MCF 10A (cell line): ENCODE data around the gene HYI. TPM values are rescaled to one million over a fixed set of nuclear protein-coding genes. Genes with fewer than 3 reads are reported as not detected.
A peak's percentile ranks its signal among the peaks of the same experiment; 100 is the strongest.

Source experiments
- BruUV-seq: library from RNA; stranded (reverse); fragments of 400-500 nt; replicated peaks from 2 replicates; lab custom pipeline; 2021; lab: Mats Ljungman, UMichigan
- CTCF ChIA-PET: fragments of 300-600 bp; sonication (Branson Sonifier 250); formaldehyde crosslinking; extraction: SDS; loops from one replicate; lab custom pipeline; 2021; ENCODE audit warnings: antibody characterized with exemption, inconsistent platforms; lab: Yijun Ruan, JAX
- POLR2A ChIA-PET: fragments of 300-600, 350-650 bp; sonication (Branson Sonifier 250); formaldehyde crosslinking; extraction: SDS; loops from one replicate; lab custom pipeline; 2020; ENCODE audit warnings: antibody characterized with exemption, inconsistent platforms; lab: Yijun Ruan, JAX
- DNase-seq: peaks from one replicate; pipeline ENCODE4 v3.0.0-alpha.2; 2018; ENCODE audit not compliant: unreplicated experiment
- H3K27ac Mint-ChIP-seq: one replicate; pipeline ENCODE4 v1.8.0; 2022; ENCODE audit warnings: mild to moderate bottlenecking, low read depth, mixed read lengths; ENCODE audit not compliant: unreplicated experiment
- H3K27me3 Mint-ChIP-seq: one replicate; pipeline ENCODE4 v1.8.0; 2022; ENCODE audit warnings: mixed read lengths; ENCODE audit not compliant: insufficient read depth, unreplicated experiment
- H3K36me3 Mint-ChIP-seq: one replicate; pipeline ENCODE4 v1.8.0; 2022; ENCODE audit warnings: mild to moderate bottlenecking, moderate library complexity, mixed read lengths; ENCODE audit not compliant: insufficient read depth, unreplicated experiment
- H3K4me1 Mint-ChIP-seq: one replicate; pipeline ENCODE4 v1.8.0; 2022; ENCODE audit warnings: mixed read lengths; ENCODE audit not compliant: insufficient read depth, unreplicated experiment
- H3K4me3 Mint-ChIP-seq: one replicate; pipeline ENCODE4 v1.8.0; 2022; ENCODE audit warnings: mild to moderate bottlenecking, moderate library complexity, mixed read lengths; ENCODE audit not compliant: unreplicated experiment
- H3K9me3 Mint-ChIP-seq: one replicate; pipeline ENCODE4 v1.8.0; 2022; ENCODE audit warnings: mixed read lengths; ENCODE audit not compliant: unreplicated experiment
- intact Hi-C: fragments of 100-400 bp; cut with micrococcal nuclease; formaldehyde crosslinking; loops from 2 replicates; pipeline ENCODE4 v1.14.1; 2022
- total RNA-seq: library from RNA; stranded (reverse); gene quantifications from 2 replicates; pipeline ENCODE4 v1.2.3, GENCODE V29; 2022
- TF ChIP-seq, protein P1 (sequence below): fragments of 200-600 bp; IDR thresholded peaks from one replicate; pipeline ENCODE4 v1.8.0; 2022; ENCODE audit warnings: antibody characterized with exemption, mild to moderate bottlenecking; ENCODE audit not compliant: unreplicated experiment

Gene HYI
- total RNA-seq, 1 experiment from 2014 or later: 23.0 TPM

DNA sequence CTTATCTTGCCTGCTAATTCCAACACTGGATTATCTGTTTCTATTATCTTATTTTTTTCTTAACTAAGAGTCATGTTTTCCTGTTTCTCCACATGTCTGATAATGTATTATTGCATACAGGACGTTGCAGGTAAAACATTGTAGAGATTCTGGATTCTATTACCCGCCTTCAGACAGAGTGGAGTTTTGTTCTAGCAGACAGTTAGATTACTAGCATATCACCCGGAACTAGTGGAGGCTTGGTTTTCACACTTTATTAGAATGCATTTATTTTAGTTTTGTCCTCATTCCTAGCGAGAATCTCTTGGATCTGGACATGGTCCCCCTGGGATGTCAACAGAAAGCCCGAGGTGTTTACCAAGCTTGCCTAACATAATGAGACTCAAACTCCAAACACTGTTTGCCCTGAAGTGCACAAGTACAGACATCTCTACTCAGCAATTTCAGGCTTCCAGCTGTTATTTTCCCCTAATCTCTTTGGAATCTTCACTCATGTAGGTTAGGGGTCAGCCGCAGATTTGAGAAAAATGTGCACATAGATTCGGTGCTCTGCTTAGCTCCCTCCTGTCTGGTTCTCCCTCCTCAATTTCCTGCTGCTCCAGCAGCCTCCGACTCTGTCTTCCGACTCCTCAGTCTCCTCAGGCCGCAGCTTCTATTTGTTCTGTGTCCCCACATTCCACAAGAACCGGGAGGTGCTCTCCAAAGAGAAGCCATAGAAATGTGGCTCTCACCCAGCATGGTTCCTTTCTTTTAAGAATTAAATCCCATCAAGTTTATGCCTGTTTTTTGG is 40.1 kb upstream of the HYI start:
- Mint-ChIP-seq H3K36me3 (no peaks in the 10 kb centered on the region), H3K4me3 (no peak overlapping the region), H3K4me1 (no peaks in the 10 kb centered on the region), H3K27ac (no peak overlapping the region), H3K27me3 (no peaks in the 10 kb centered on the region), H3K9me3 (peaks cover 5% of the 10 kb centered on the region)
- no peak for DNase-seq
- ChIA-PET CTCF (no interaction called here), POLR2A (interaction anchor here (1.1 to 1.3 kb wide), 2 partner anchors 12 to 156 kb away, joined by 3 read pairs; partner anchors contain the start of gene KDM4A)
- intact Hi-C loops: no loop called here
- TF ChIP-seq, protein P1, sequence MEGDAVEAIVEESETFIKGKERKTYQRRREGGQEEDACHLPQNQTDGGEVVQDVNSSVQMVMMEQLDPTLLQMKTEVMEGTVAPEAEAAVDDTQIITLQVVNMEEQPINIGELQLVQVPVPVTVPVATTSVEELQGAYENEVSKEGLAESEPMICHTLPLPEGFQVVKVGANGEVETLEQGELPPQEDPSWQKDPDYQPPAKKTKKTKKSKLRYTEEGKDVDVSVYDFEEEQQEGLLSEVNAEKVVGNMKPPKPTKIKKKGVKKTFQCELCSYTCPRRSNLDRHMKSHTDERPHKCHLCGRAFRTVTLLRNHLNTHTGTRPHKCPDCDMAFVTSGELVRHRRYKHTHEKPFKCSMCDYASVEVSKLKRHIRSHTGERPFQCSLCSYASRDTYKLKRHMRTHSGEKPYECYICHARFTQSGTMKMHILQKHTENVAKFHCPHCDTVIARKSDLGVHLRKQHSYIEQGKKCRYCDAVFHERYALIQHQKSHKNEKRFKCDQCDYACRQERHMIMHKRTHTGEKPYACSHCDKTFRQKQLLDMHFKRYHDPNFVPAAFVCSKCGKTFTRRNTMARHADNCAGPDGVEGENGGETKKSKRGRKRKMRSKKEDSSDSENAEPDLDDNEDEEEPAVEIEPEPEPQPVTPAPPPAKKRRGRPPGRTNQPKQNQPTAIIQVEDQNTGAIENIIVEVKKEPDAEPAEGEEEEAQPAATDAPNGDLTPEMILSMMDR: no peak
- no TSS peak for BruUV-seq

DNA sequence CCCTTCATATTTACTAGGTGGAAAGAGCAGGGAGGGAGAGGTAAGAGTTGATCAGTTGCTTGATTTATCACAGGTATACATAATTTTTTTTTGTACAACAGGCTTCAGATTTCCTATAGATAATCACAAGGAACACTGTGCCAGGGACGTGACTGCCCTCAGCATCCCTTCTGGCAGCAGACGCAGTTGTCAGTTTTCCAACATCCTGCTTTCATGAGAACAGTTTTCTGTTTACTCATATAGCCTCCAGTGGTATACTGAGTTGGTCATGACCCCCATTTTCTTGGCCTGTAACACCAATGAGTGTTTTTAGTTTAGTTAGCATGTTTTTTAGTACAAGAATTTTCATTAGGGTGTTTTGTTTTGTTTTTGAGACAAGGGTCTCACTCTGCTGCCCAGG is 39.1 kb upstream of the HYI start:
- peak; percentile 44 for DNase-seq
- no TSS peak for BruUV-seq
- no peak overlapping the region for H3K27ac Mint-ChIP-seq
- TF ChIP-seq, protein P1: no peak
- no peak overlapping the region for H3K4me3 Mint-ChIP-seq
- H3K27me3 Mint-ChIP-seq: no peaks in the 10 kb centered on the region
- H3K9me3 Mint-ChIP-seq: peaks cover 5% of the 10 kb centered on the region
- no peaks in the 10 kb centered on the region for H3K4me1 Mint-ChIP-seq
- intact Hi-C loops: no loop called here
- ChIA-PET CTCF (interaction anchor here (0.7 kb wide), 1 partner anchor 36 kb away, joined by 3 read pairs; no protein-coding TSS in a partner anchor), POLR2A (interaction anchor here (1.9 kb wide), 1 partner anchor 260 kb away, joined by 3 read pairs; no protein-coding TSS in a partner anchor)
- H3K36me3 Mint-ChIP-seq: no peaks in the 10 kb centered on the region

DNA sequence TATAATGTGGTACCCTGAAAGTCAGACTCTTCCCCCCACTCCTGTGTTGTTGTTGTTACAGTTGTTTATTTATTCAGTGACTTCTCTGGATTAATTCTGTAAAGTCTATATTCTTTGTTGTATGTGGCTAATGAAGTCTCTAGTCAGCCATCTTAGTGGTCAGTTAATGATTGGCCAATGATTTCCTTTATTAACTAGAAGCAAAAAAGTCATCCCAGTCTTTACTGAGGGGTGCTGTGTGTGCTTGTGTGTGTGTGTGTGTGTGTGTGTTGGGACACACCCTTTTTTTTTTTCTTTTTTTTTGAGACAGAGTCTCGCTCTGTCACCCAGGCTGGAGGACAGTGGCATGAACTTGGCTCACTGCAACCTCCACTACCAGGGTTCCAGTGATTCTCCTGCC is 37.3 kb upstream of the HYI start:
- CTCF ChIA-PET: no interaction called here

DNA sequence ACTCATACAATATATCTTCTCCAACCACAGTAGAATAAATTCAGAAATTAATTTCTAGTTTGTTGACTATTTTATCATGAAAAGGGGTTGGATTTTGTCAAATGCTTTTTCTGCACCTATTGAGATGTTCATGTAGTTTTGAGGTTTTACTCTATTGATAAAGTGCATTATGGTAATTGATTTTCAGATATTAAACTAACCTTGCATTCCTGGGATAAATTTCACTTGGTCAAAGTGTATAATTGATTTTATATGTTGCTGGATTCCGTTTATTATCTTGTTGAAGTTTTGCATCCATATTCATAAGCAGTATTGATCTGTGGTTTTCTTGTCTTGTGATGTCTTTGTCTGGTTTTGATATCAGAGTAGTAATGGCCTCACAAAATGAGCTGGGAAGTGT is 34.4 kb upstream of the HYI start:
- POLR2A ChIA-PET: no interaction called here
- Mint-ChIP-seq H3K4me1 (no peaks in the 10 kb centered on the region), H3K27ac (no peak overlapping the region), H3K9me3 (peaks cover 5% of the 10 kb centered on the region), H3K36me3 (no peaks in the 10 kb centered on the region), H3K4me3 (no peak overlapping the region), H3K27me3 (no peaks in the 10 kb centered on the region)
- TF ChIP-seq, protein P1: no peak
- intact Hi-C loops: no loop called here
- no TSS peak for BruUV-seq
- CTCF ChIA-PET: interaction anchor here (0.7 kb wide), 1 partner anchor 446 kb away, joined by 4 read pairs; no protein-coding TSS in a partner anchor
- no peak for DNase-seq

More for the DNA sequence above, 37.3 kb upstream of the HYI start:
- Mint-ChIP-seq H3K9me3 (peaks cover 5% of the 10 kb centered on the region), H3K4me3 (no peak overlapping the region), H3K27me3 (no peaks in the 10 kb centered on the region), H3K4me1 (no peaks in the 10 kb centered on the region), H3K36me3 (no peaks in the 10 kb centered on the region), H3K27ac (no peak overlapping the region)
- no peak for DNase-seq
- POLR2A ChIA-PET: interaction anchor here (0.7 kb wide), 1 partner anchor 319 kb away, joined by 5 read pairs; the partner anchor contains the start of genes CFAP57 and EBNA1BP2
- BruUV-seq: no TSS peak
- TF ChIP-seq, protein P1: no peak
- intact Hi-C loops: no loop called here
